DND-41 (cell line): Measurements from ENCODE around the gene NDUFA7.

Experiments used
- ATAC-seq: fragments of 200-7000 bp; cut with Tn5 transposase; 3 replicates; pipeline ENCODE4 v1.9.1; 2021; ENCODE audit warnings: low read depth; ENCODE audit not compliant: insufficient read depth
- DNase-seq: peaks from one replicate; pipeline ENCODE4 v3.0.0-alpha.2; 2020
- H2AFZ ChIP-seq: 2 replicates; pipeline ENCODE4 v1.6.0; 2012; ENCODE audit warnings: low read depth, low read length
- H3K27ac ChIP-seq: 2 replicates; pipeline ENCODE4 v1.5.1; 2012; ENCODE audit warnings: low read length, inconsistent platforms
- H3K27me3 ChIP-seq: fragments of 200-600 bp; sonication (generic); 2 replicates; pipeline ENCODE4 v1.6.0; 2012; ENCODE audit warnings: low read length, mild to moderate bottlenecking, inconsistent platforms; ENCODE audit not compliant: insufficient read depth, poor library complexity
- H3K36me3 ChIP-seq: 2 replicates; pipeline ENCODE4 v1.5.1; 2012; ENCODE audit warnings: low read length, inconsistent platforms; ENCODE audit not compliant: insufficient read depth
- H3K4me1 ChIP-seq: 2 replicates; pipeline ENCODE4 v1.5.1; 2012; ENCODE audit warnings: mild to moderate bottlenecking, low read length; ENCODE audit not compliant: insufficient read depth
- H3K4me2 ChIP-seq: 2 replicates; pipeline ENCODE4 v1.6.0; 2012; ENCODE audit warnings: mild to moderate bottlenecking, moderate library complexity, low read length, inconsistent platforms; ENCODE audit not compliant: insufficient read depth
- H3K4me3 ChIP-seq, 2 experiments: fragments of 200-600 bp in 1 of 2; shearing (Covaris generic) in 1 of 2; 2 replicates each; pipeline ENCODE4 v1.5.1; 2012 to 2016; ENCODE audit warnings: inconsistent platforms in 2 of 2, low read length in 2 of 2, mild to moderate bottlenecking in 2 of 2, low read depth in 1 of 2, moderate library complexity in 1 of 2
- H3K79me2 ChIP-seq: 2 replicates; pipeline ENCODE4 v1.6.0; 2012; ENCODE audit warnings: low read length, inconsistent platforms; ENCODE audit not compliant: insufficient read depth
- H3K9ac ChIP-seq: 2 replicates; pipeline ENCODE4 v1.6.0; 2012; ENCODE audit warnings: low read depth, mild to moderate bottlenecking, inconsistent platforms, low read length, moderate library complexity
- H3K9me3 ChIP-seq: 2 replicates; pipeline ENCODE4 v1.5.1; 2012; ENCODE audit warnings: low read length, moderate library complexity, mild to moderate bottlenecking, inconsistent platforms; ENCODE audit not compliant: insufficient read depth, severe bottlenecking
- H4K20me1 ChIP-seq: 2 replicates; pipeline ENCODE4 v1.6.0; 2012; ENCODE audit warnings: low read length; ENCODE audit not compliant: insufficient read depth
- EZH2 ChIP-seq: IDR thresholded peaks from 3 replicates; pipeline ENCODE4 v1.6.1; 2012; ENCODE audit warnings: borderline replicate concordance, low read depth, mild to moderate bottlenecking, moderate library complexity, low read length, inconsistent platforms; ENCODE audit not compliant: severe bottlenecking
- TF ChIP-seq, protein P1 (sequence below): IDR thresholded peaks from 2 replicates; pipeline ENCODE4 v1.5.1; 2012; ENCODE audit warnings: borderline replicate concordance, low read length, moderate library complexity, mild to moderate bottlenecking; ENCODE audit not compliant: poor library complexity, severe bottlenecking; ENCODE audit errors: extremely low read depth

NDUFA7 gene

DNA sequence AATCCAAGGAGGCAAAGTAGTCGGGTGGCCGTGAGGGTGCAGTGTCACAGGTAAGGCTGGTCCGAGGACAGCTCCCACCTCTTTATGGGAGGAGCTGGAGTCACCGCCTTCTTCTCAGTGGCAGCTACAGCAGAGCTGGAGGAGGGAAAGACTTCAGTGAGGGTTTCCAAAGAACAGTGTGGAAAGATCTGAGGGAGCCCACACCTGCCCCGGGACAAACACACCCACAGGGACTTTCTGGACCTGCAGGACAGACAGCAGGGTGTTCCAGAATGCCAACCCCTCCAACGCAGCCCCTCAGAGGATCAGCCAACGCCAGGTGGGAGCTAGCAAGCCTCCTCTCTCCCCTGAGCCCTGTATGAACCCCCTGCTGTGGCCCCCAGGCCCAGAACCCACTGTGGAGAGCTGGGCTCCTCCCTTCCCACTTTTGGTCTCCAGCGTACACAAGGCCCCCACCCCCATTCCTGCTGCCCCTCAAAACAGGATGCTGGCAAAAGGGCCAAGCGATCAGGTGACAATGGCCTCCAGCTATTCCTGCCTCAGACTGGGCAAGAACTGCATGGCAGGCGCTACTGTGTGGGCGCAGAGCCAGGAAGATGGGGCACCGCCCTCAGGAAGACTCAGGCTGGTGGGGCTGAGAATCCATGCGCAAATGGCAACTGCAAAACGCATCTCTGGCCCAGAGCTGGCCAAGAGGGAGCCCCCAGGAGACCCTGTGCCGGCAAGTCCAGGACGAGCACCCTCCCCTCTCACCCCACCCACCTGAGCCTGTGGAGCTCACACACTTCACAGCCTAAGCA, 9.5 kb downstream of the NDUFA7 start:
- peaks cover 32% of the 10 kb centered on the region for H3K79me2 ChIP-seq
- no peak for ATAC-seq
- no peak overlapping the region for H3K4me3 ChIP-seq
- no peak overlapping the region for H2AFZ ChIP-seq
- no peak overlapping the region for H3K9ac ChIP-seq
- no peaks in the 10 kb centered on the region for H4K20me1 ChIP-seq
- peaks cover 63% of the 10 kb centered on the region for H3K36me3 ChIP-seq
- H3K4me2 ChIP-seq: no peak overlapping the region
- no peaks in the 10 kb centered on the region for H3K9me3 ChIP-seq
- H3K27ac ChIP-seq: no peak overlapping the region
- DNase-seq: no peak
- peaks cover 33% of the 10 kb centered on the region for H3K4me1 ChIP-seq
- no peak for TF ChIP-seq EZH2
- TF ChIP-seq, protein P1, sequence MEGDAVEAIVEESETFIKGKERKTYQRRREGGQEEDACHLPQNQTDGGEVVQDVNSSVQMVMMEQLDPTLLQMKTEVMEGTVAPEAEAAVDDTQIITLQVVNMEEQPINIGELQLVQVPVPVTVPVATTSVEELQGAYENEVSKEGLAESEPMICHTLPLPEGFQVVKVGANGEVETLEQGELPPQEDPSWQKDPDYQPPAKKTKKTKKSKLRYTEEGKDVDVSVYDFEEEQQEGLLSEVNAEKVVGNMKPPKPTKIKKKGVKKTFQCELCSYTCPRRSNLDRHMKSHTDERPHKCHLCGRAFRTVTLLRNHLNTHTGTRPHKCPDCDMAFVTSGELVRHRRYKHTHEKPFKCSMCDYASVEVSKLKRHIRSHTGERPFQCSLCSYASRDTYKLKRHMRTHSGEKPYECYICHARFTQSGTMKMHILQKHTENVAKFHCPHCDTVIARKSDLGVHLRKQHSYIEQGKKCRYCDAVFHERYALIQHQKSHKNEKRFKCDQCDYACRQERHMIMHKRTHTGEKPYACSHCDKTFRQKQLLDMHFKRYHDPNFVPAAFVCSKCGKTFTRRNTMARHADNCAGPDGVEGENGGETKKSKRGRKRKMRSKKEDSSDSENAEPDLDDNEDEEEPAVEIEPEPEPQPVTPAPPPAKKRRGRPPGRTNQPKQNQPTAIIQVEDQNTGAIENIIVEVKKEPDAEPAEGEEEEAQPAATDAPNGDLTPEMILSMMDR: no peak
- H3K27me3 ChIP-seq: no peaks in the 10 kb centered on the region

DNA sequence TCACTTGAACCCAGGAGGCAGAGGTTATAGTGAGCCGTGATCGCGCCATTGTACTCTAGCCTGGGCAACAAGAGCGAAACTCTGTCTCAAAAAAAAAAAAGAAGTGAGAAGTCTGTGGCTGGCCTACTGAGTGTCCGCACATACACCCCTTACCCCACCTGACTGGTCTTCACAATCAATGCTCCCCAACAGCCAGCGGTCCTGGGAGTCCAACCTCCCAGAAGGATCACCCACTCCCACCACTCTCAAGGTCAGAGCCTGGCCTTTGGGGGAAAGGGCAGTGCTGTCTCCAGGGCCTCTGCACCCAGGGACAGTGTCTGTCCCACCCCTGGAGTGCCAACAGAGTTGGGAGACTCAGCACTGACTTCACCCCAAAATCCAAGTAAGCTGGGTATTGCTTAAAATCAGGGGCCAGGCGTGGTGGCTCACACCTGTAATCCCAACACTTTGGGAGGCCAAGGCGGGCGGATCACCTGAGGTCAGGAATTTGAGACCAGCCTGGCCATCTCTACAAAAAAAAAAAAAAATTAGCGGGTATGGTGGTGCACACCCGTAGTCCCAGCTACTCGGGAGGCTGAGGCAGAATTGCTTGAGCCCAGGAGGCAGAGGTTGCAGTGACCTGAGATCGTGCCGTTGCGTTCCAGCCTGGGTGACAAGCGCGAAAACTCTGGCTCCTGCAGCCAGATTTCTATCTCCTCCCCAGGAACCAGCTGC, 10.7 kb downstream of the NDUFA7 start:
- ATAC-seq (no peak), DNase-seq (peak; percentile 6)
- Histone ChIP-seq H3K27me3 (no peaks in the 10 kb centered on the region), H3K79me2 (peaks cover 41% of the 10 kb centered on the region), H2AFZ (no peak overlapping the region), H3K9me3 (no peaks in the 10 kb centered on the region), H4K20me1 (no peaks in the 10 kb centered on the region), H3K4me3 (no peak overlapping the region), H3K9ac (no peak overlapping the region), H3K36me3 (peaks cover 55% of the 10 kb centered on the region), H3K4me1 (peaks cover 45% of the 10 kb centered on the region), H3K4me2 (peak overlapping the region; percentile 16; the same call in 1 of the 2 replicates), H3K27ac (no peak overlapping the region)
- no peak for TF ChIP-seq EZH2
- TF ChIP-seq, protein P1: no peak

DNA sequence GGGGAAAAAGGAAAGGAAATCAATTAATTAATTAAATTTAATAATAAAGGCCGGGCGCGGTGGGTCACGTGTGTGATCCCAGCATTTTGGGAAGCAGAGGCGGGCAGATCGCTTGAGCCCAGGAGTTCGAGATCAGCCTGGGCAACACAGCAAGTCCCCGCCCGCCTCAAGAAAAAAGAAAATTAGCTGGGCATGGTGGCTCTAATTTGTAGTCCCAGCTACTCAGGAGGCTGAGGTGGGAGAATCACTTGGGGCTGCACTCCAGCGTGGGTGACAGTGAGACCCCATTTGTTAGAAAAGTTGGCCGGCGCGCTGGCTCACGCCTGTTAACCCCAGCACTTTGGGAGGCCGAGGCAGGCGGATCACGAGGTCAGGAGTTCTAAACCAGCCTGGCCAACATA, 12.3 kb downstream of the NDUFA7 start:
- Histone ChIP-seq H3K27me3 (no peaks in the 10 kb centered on the region), H2AFZ (peak overlapping the region; percentile 77; the same call in 1 of the 2 replicates), H3K79me2 (peaks cover 53% of the 10 kb centered on the region), H3K4me2 (peak overlapping the region; percentile 97), H3K36me3 (peaks cover 57% of the 10 kb centered on the region), H3K4me1 (peaks cover 52% of the 10 kb centered on the region), H3K4me3 (peak overlapping the region; percentile 57 to 71; a peak in 3 of 4 replicates), H3K9ac (peak overlapping the region; percentile 77), H3K9me3 (no peaks in the 10 kb centered on the region), H4K20me1 (peaks cover 5% of the 10 kb centered on the region), H3K27ac (peak overlapping the region; percentile 87)
- no peak for ATAC-seq
- peak; percentile 4 for DNase-seq
- TF ChIP-seq, protein P1: no peak
- no peak for TF ChIP-seq EZH2
